G401 (cell line): ENCODE data around the gene SLC12A1. TPM values are rescaled to one million over a fixed set of nuclear protein-coding genes. Genes with fewer than 3 reads are reported as not detected.

Source experiments
- DNase-seq: peaks from one replicate; pipeline ENCODE4 v3.0.0-alpha.2; 2015; ENCODE audit warnings: low spot score
- in situ Hi-C: cut with HindIII; loops from 2 replicates; pipeline ENCODE4 v1.10.0; 2016; ENCODE audit warnings: low sequenced_read_pairs, mixed read lengths
- total RNA-seq: library from RNA; depleted of rRNA; stranded (reverse); fragments of >200 nt; shearing (Covaris generic); gene quantifications from 2 replicates; pipeline ENCODE4 v1.2.3, GENCODE V29; 2014; rRNA removed

The SLC12A1 gene
- total RNA-seq, 1 experiment from 2014 or later: not detected

GRCh38 chr15:48333540-48333939 is 127.4 kb downstream of the SLC12A1 start:
- in situ Hi-C loops: no loop called here
- no peak for DNase-seq

- in situ Hi-C loops: no loop called here
- no peak for DNase-seq
Observed at GRCh38 chr15:48334260-48334659, 128.2 kb downstream of the SLC12A1 start.

GRCh38 chr15:48336940-48337339 is 130.8 kb downstream of the SLC12A1 start:
- DNase-seq: peak; percentile 19
- in situ Hi-C loops: no loop called here

GRCh38 chr15:48337607-48338006 is 131.5 kb downstream of the SLC12A1 start:
- in situ Hi-C loops: no loop called here
- no peak for DNase-seq

GRCh38 chr15:48340111-48340510 is 134.0 kb downstream of the SLC12A1 start:
- in situ Hi-C loops: no loop called here
- DNase-seq: no peak

- in situ Hi-C loops: no loop called here
- no peak for DNase-seq
Observed at GRCh38 chr15:48343865-48344264, 137.8 kb downstream of the SLC12A1 start.

- in situ Hi-C loops: no loop called here
- DNase-seq: no peak
Observed at GRCh38 chr15:48345516-48345915, 139.4 kb downstream of the SLC12A1 start.

- DNase-seq: peak; percentile 81
- in situ Hi-C loops: no loop called here
Observed at GRCh38 chr15:48352474-48353072, 146.5 kb downstream of the SLC12A1 start.

Other genes starting within 250 kb of the SLC12A1 start
- not detected in 2 replicates for gene SLC24A5, start 85.3 kb upstream of the SLC12A1 start, total RNA-seq
- 11.3 and 13.3 TPM in 2 replicates for gene MYEF2, start 28.0 kb upstream of the SLC12A1 start, total RNA-seq
- gene CTXN2, start 14.6 kb upstream of the SLC12A1 start, total RNA-seq: not detected in 2 replicates
- gene DUT, start 125.1 kb downstream of the SLC12A1 start, total RNA-seq: 159 and 182 TPM in 2 replicates